Left ventricle myocardium inferior (tissue), 1 donor: ENCODE results near the gene GPC5. TPM values are rescaled to one million over a fixed set of nuclear protein-coding genes. Genes with fewer than 3 reads are reported as not detected.

Experiments
- DNase-seq: peaks from one replicate; pipeline ENCODE4 v3.0.0-alpha.2; 2020
- H3K27ac ChIP-seq: fragments of 200-600 bp; replicated peaks from 2 replicates; pipeline ENCODE4 v1.8.0; 2021
- H3K27me3 ChIP-seq: fragments of 200-600 bp; 2 replicates; pipeline ENCODE4 v1.8.0; 2021; ENCODE audit warnings: low read depth
- H3K36me3 ChIP-seq: fragments of 200-600 bp; 2 replicates; pipeline ENCODE4 v1.8.0; 2021
- H3K4me1 ChIP-seq: fragments of 200-600 bp; 2 replicates; pipeline ENCODE4 v1.8.0; 2021
- H3K4me3 ChIP-seq: fragments of 200-600 bp; 2 replicates; pipeline ENCODE4 v1.8.0; 2021; ENCODE audit warnings: mild to moderate bottlenecking, moderate library complexity
- H3K9me3 ChIP-seq: fragments of 200-600 bp; replicated peaks from 2 replicates; pipeline ENCODE4 v1.8.0; 2021
- CTCF ChIP-seq: fragments of 200-600 bp; IDR thresholded peaks from 2 replicates; pipeline ENCODE4 v1.8.0; 2021; ENCODE audit warnings: antibody characterized with exemption, mild to moderate bottlenecking, borderline replicate concordance
- intact Hi-C: fragments of 100-400 bp; cut with micrococcal nuclease; formaldehyde crosslinking; loops from one replicate; pipeline ENCODE4 v1.11.0; 2022
- total RNA-seq: library from RNA; stranded (reverse); fragmentation: NEBNext Ultra II Directional; extraction: Animal tissue kit (Norgen Biotek cat#: 25700); gene quantifications from one replicate; pipeline ENCODE4 v1.2.1, GENCODE V29; 2021
- donor health status: DM: no; HTN: yes; CAD: no; lungs with severe emphysema.

The GPC5 gene
- total RNA-seq, 1 donor from 2014 or later = 1.5 TPM

- Histone ChIP-seq H3K27ac (no peak overlapping the region), H3K27me3 (no peaks in the 10 kb centered on the region), H3K9me3 (no peaks in the 10 kb centered on the region), H3K4me3 (no peak overlapping the region), H3K36me3 (no peaks in the 10 kb centered on the region), H3K4me1 (peaks cover 15% of the 10 kb centered on the region)
- DNase-seq = no peak
- intact Hi-C loops = no loop called here
- TF ChIP-seq CTCF = no peak
Measured at GRCh38 chr13:91748416-91749089, 350.1 kb downstream of the GPC5 start.

- H3K36me3 ChIP-seq = no peaks in the 10 kb centered on the region
- intact Hi-C loops = no loop called here
- H3K4me1 ChIP-seq = no peaks in the 10 kb centered on the region
- H3K4me3 ChIP-seq = no peak overlapping the region
- no peak overlapping the region for H3K27ac ChIP-seq
- no peak for DNase-seq
- no peaks in the 10 kb centered on the region for H3K27me3 ChIP-seq
- H3K9me3 ChIP-seq = no peaks in the 10 kb centered on the region
- TF ChIP-seq CTCF = no peak
Measured at GRCh38 chr13:91758724-91759123, 360.3 kb downstream of the GPC5 start.

GRCh38 chr13:91762957-91763356 is 364.5 kb downstream of the GPC5 start:
- intact Hi-C loops = no loop called here
- Histone ChIP-seq H3K9me3 (no peaks in the 10 kb centered on the region), H3K36me3 (no peaks in the 10 kb centered on the region), H3K27ac (no peak overlapping the region), H3K4me1 (no peaks in the 10 kb centered on the region), H3K4me3 (no peak overlapping the region), H3K27me3 (no peaks in the 10 kb centered on the region)
- no peak for TF ChIP-seq CTCF
- no peak for DNase-seq

- intact Hi-C loops = no loop called here
- Histone ChIP-seq H3K36me3 (no peaks in the 10 kb centered on the region), H3K27ac (no peak overlapping the region), H3K4me3 (no peak overlapping the region), H3K9me3 (no peaks in the 10 kb centered on the region), H3K4me1 (no peaks in the 10 kb centered on the region), H3K27me3 (no peaks in the 10 kb centered on the region)
- TF ChIP-seq CTCF = no peak
- DNase-seq = no peak
Measured at GRCh38 chr13:91764527-91764926, 366.1 kb downstream of the GPC5 start.

- intact Hi-C loops = no loop called here
- no peaks in the 10 kb centered on the region for H3K4me1 ChIP-seq
- no peak overlapping the region for H3K4me3 ChIP-seq
- H3K27me3 ChIP-seq = no peaks in the 10 kb centered on the region
- H3K27ac ChIP-seq = no peak overlapping the region
- no peak for DNase-seq
- no peaks in the 10 kb centered on the region for H3K36me3 ChIP-seq
- no peaks in the 10 kb centered on the region for H3K9me3 ChIP-seq
- no peak for TF ChIP-seq CTCF
Measured at GRCh38 chr13:91767651-91768050, 369.2 kb downstream of the GPC5 start.
